Upper lobe of right lung (tissue), 1 donor: Measurements from ENCODE around the gene SLC35F3. TPM values are rescaled to one million over a fixed set of nuclear protein-coding genes. Genes with fewer than 3 reads are reported as not detected.

Experiments used
- ATAC-seq: fragments of 200-7000 bp; cut with Tn5 transposase; one replicate; pipeline ENCODE4 v1.9.1; 2020; ENCODE audit warnings: mild to moderate bottlenecking, moderate library complexity
- DNase-seq: peaks from one replicate; pipeline ENCODE4 v3.0.0-alpha.2; 2020
- H3K27ac ChIP-seq: fragments of 200-600 bp; one replicate; pipeline ENCODE4 v1.8.0; 2022
- H3K27me3 ChIP-seq: fragments of 200-600 bp; one replicate; pipeline ENCODE4 v1.8.0; 2022; ENCODE audit warnings: mild to moderate bottlenecking
- H3K36me3 ChIP-seq: fragments of 200-600 bp; one replicate; pipeline ENCODE4 v1.8.0; 2022
- H3K4me1 ChIP-seq: fragments of 200-600 bp; one replicate; pipeline ENCODE4 v1.8.0; 2022
- H3K4me3 ChIP-seq: fragments of 200-600 bp; one replicate; pipeline ENCODE4 v1.8.0; 2022; ENCODE audit warnings: mild to moderate bottlenecking
- H3K9me3 ChIP-seq: fragments of 200-600 bp; one replicate; pipeline ENCODE4 v1.8.0; 2022
- intact Hi-C: fragments of 100-400 bp; cut with DNase I; formaldehyde crosslinking; loops from one replicate; pipeline ENCODE4 v1.11.0; 2022
- total RNA-seq: library from RNA; stranded (reverse); fragmentation: NEBNext Ultra II Directional; extraction: Animal tissue kit (Norgen Biotek cat#: 25700); gene quantifications from one replicate; pipeline ENCODE4 v1.2.1, GENCODE V29; 2021
- TF ChIP-seq, protein P1 (sequence below): fragments of 200-600 bp; IDR thresholded peaks from one replicate; pipeline ENCODE4 v1.8.0; 2022; ENCODE audit warnings: antibody characterized with exemption
- donor health status: DM: no; HTN: yes; CAD: no; lungs with severe emphysema.

The SLC35F3 gene
- total RNA-seq, 1 donor from 2014 or later: 0.29 TPM

DNA sequence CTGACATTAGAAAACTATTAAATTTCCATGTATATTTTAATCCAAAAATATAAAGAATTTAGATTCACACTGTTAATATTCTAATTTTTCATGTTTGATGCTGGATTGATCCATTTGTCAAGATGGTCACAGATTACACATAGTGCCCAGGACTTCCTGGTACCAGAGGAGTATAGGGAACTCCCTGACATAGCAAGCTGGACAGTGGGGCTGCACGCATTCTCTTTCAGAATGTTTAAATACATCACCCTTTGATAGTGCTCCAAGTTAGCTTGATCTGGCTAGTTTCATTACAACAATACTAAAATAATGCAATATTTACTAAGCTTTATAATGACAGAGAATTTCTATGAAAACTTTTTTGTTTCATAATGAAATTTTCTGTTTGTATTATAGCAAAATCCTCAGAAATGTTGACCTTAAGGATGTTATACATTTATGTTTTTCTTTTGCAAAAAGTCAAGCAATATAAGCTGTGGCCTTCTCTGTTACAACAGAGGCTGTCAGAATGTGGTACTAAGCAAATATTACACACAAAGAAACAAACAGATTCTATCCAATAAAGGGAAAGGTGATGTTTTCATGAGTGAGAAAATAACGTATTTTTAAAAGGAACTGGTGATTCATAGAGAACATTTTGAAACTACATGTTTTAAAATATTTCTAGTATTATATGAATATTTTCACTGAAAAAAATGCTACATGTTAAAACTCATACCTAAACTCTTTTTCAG lies 84.7 kb downstream of the SLC35F3 start:
- Histone ChIP-seq H3K9me3 (no peaks in the 10 kb centered on the region), H3K27ac (no peak overlapping the region), H3K4me3 (no peak overlapping the region), H3K27me3 (no peaks in the 10 kb centered on the region), H3K36me3 (no peaks in the 10 kb centered on the region), H3K4me1 (no peaks in the 10 kb centered on the region)
- TF ChIP-seq, protein P1, sequence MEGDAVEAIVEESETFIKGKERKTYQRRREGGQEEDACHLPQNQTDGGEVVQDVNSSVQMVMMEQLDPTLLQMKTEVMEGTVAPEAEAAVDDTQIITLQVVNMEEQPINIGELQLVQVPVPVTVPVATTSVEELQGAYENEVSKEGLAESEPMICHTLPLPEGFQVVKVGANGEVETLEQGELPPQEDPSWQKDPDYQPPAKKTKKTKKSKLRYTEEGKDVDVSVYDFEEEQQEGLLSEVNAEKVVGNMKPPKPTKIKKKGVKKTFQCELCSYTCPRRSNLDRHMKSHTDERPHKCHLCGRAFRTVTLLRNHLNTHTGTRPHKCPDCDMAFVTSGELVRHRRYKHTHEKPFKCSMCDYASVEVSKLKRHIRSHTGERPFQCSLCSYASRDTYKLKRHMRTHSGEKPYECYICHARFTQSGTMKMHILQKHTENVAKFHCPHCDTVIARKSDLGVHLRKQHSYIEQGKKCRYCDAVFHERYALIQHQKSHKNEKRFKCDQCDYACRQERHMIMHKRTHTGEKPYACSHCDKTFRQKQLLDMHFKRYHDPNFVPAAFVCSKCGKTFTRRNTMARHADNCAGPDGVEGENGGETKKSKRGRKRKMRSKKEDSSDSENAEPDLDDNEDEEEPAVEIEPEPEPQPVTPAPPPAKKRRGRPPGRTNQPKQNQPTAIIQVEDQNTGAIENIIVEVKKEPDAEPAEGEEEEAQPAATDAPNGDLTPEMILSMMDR: no peak
- ATAC-seq: no peak
- DNase-seq: no peak
- intact Hi-C loops: no loop called here

DNA sequence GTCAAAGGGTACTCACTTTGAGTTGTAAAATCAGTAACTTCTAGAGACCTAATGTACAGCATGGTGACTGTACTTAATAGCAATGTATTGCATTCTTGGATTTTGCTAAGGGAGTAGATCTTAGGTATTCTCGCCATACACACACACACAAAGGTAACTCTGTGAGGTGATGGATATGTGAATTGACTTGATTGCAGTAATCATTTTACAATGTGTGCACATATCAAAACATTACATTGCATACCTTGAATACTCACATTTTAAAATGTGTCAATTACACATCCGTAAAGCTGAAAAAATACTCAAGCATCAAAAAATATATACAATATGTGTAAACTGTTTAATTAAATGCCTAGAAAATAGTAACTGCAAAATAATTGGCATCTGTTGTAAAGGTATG lies 86.0 kb downstream of the SLC35F3 start:
- TF ChIP-seq, protein P1: no peak
- intact Hi-C loops: no loop called here
- Histone ChIP-seq H3K27ac (no peak overlapping the region), H3K9me3 (no peaks in the 10 kb centered on the region), H3K36me3 (no peaks in the 10 kb centered on the region), H3K27me3 (no peaks in the 10 kb centered on the region), H3K4me3 (no peak overlapping the region), H3K4me1 (no peaks in the 10 kb centered on the region)
- ATAC-seq (no peak), DNase-seq (no peak)

DNA sequence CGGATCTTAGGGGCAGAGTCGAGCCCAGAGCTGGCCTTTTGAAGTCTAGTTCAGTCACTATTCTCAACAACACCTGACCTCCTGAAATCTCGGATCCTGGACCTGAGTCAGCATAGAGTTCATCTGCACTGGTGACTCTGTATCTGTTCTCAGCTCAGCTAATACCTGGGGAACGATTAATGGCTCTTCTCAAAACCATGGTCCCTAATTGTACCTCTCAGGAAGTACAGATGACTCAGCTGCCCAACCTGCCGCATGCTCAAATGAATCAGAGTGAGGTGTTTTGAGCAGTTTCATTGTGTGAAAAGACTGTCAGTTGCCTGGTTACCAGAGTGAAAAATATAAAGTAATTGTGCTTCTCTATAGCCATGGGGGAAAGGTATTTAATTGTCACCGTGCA lies 89.2 kb downstream of the SLC35F3 start:
- ATAC-seq: no peak
- Histone ChIP-seq H3K36me3 (no peaks in the 10 kb centered on the region), H3K9me3 (no peaks in the 10 kb centered on the region), H3K27ac (no peak overlapping the region), H3K4me3 (no peak overlapping the region), H3K27me3 (no peaks in the 10 kb centered on the region), H3K4me1 (no peaks in the 10 kb centered on the region)
- intact Hi-C loops: no loop called here
- TF ChIP-seq, protein P1: no peak
- no peak for DNase-seq

DNA sequence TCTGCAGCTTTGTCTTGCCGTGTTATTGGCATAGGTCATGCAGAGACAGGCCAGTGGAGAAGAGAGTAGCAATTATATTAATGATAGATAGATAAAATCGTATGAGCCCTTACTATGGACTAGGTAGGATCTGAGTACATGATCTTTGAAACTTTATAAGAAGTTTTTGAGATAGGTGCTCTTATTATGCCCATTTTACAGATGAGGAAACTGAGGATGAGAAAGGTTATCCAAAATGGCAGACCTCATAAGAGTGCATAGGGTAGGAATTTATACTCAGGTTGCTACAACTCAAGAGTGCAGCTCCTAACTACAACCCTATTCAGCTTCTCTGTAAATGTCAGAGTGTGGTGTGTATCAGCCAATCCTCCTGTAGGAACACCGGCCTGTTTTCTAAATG lies 89.6 kb downstream of the SLC35F3 start:
- Histone ChIP-seq H3K36me3 (no peaks in the 10 kb centered on the region), H3K4me1 (no peaks in the 10 kb centered on the region), H3K27ac (no peak overlapping the region), H3K27me3 (no peaks in the 10 kb centered on the region), H3K4me3 (no peak overlapping the region), H3K9me3 (no peaks in the 10 kb centered on the region)
- no peak for ATAC-seq
- no peak for DNase-seq
- TF ChIP-seq, protein P1: no peak
- intact Hi-C loops: no loop called here

DNA sequence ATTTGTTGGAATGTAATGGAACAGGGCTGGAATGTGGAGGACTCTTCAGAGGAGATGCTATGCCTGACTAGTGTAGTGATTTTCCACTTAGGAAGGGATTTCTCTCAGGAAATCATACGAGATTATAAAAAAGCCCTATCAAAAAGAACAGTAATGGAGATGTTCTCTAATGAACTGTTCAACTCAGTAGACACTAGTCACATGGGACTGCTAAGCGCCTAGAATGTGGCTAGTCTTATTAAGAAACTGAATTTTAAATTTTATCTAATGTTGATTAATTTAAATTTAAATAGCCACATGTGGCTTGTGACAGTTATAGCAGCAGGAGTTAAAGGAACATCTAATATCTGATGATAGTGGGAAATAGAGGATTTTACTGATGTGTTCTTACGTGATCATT lies 94.0 kb downstream of the SLC35F3 start:
- DNase-seq: no peak
- H3K9me3 ChIP-seq: no peaks in the 10 kb centered on the region
- H3K4me3 ChIP-seq: no peak overlapping the region
- TF ChIP-seq, protein P1: no peak
- no peaks in the 10 kb centered on the region for H3K36me3 ChIP-seq
- intact Hi-C loops: no loop called here
- no peaks in the 10 kb centered on the region for H3K4me1 ChIP-seq
- ATAC-seq: no peak
- H3K27ac ChIP-seq: no peak overlapping the region
- H3K27me3 ChIP-seq: no peaks in the 10 kb centered on the region

DNA sequence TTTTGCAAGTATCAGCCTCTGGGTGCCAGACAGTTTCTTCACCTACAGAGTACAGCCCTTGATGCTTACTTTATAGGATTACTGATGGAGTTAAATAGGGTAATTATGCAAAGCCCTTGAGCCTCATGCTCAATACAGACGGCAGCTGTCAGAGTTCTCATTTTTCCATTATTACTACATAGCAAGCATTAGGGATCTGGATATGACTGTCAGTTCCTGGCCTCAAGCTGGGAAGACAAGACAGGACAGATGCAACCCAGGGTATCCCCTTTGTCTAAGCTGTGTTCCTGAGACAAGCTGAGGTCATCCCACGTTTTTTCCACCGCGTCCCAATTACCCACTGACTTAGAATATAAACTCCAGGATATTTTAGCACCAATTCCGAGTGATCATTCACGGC lies 94.4 kb downstream of the SLC35F3 start:
- TF ChIP-seq, protein P1: no peak
- Histone ChIP-seq H3K27ac (no peak overlapping the region), H3K36me3 (no peaks in the 10 kb centered on the region), H3K4me1 (no peaks in the 10 kb centered on the region), H3K9me3 (no peaks in the 10 kb centered on the region), H3K4me3 (no peak overlapping the region), H3K27me3 (no peaks in the 10 kb centered on the region)
- no peak for DNase-seq
- no peak for ATAC-seq
- intact Hi-C loops: no loop called here
